Loucy (cell line): ENCODE data around the gene ZBTB20.

Experiments used
- CTCF ChIP-seq: fragments of 200-600 bp; sonication (generic); conservative IDR thresholded peaks from 2 replicates; pipeline ENCODE4 v1.5.1; 2014; ENCODE audit warnings: mild to moderate bottlenecking, antibody characterized with exemption, low read length
- EZH2phosphoT487 ChIP-seq: fragments of 200-600 bp; IDR thresholded peaks from 2 replicates; pipeline ENCODE4 v1.6.1; 2018; ENCODE audit warnings: antibody characterized with exemption, mild to moderate bottlenecking, moderate library complexity, borderline replicate concordance

GRCh38 chr3:114746502-114746901, 400.6 kb downstream of the ZBTB20 start:
- TF ChIP-seq CTCF (no peak), EZH2phosphoT487 (no peak)
